Small intestine (tissue), 7 donors: ENCODE data around the gene GALNT7. TPM values are rescaled to one million over a fixed set of nuclear protein-coding genes. Genes with fewer than 3 reads are reported as not detected.

Experiments
- DNase-seq, 2 donors: peaks; one replicate each; pipeline versions ENCODE4 v3.0.0 to v3.0.0-alpha.2; 2013
- FAIRE-seq: peaks from 2 replicates; lab custom pipeline; 2012; peaks lifted over from hg19 to GRCh38; lab: Jason Lieb, UNC
- H3K27ac ChIP-seq, 3 donors: one replicate each; pipeline ENCODE4 v1.5.1; 2013; ENCODE audit warnings: low read length in 2 of 3, mild to moderate bottlenecking in 2 of 3, control low read depth in 1 of 3, inconsistent platforms in 1 of 3, low read depth in 1 of 3, moderate library complexity in 1 of 3
- H3K27me3 ChIP-seq, 3 donors: one replicate each; pipeline ENCODE4 v1.6.1; 2013; ENCODE audit warnings: low read length in 3 of 3, inconsistent platforms in 1 of 3; ENCODE audit not compliant: control insufficient read depth in 3 of 3, insufficient read depth in 3 of 3
- H3K36me3 ChIP-seq, 3 donors: one replicate each; pipeline ENCODE4 v1.6.1; 2013; ENCODE audit warnings: low read length in 3 of 3, inconsistent platforms in 1 of 3, low read depth in 1 of 3, mild to moderate bottlenecking in 1 of 3, moderate library complexity in 1 of 3; ENCODE audit not compliant: control insufficient read depth in 3 of 3, insufficient read depth in 2 of 3
- H3K4me1 ChIP-seq, 3 donors: one replicate each; pipeline ENCODE4 v1.6.1; 2013; ENCODE audit warnings: low read length in 2 of 3, inconsistent platforms in 1 of 3, low read depth in 1 of 3, mild to moderate bottlenecking in 1 of 3, moderate library complexity in 1 of 3; ENCODE audit not compliant: control insufficient read depth in 3 of 3, insufficient read depth in 2 of 3
- H3K4me3 ChIP-seq, 3 donors: one replicate each; pipeline ENCODE4 v1.5.1; 2013; ENCODE audit warnings: low read length in 3 of 3, control low read depth in 1 of 3, inconsistent platforms in 1 of 3, low read depth in 1 of 3, mild to moderate bottlenecking in 1 of 3, moderate library complexity in 1 of 3
- H3K9me3 ChIP-seq, 2 donors: one replicate each; pipeline ENCODE4 v1.6.1; 2013; ENCODE audit warnings: low read depth in 1 of 2, low read length in 1 of 2; ENCODE audit not compliant: control insufficient read depth in 2 of 2, insufficient read depth in 1 of 2
- WGBS, 3 donors: extraction: QIAGEN DNeasy Blood & Tissue Kit; methylation state at CpG; one replicate each; pipeline ENCODE4 v1.1.7; 2013; 5-methylcytosine and 5-hydroxymethylcytosine counted together
- polyA plus RNA-seq, 4 donors: library from polyadenylated mRNA; stranded (reverse) in 3 of 4; unstranded in 1 of 4; fragments of 200-250 nt in 3 of 4; fragments of 120-200 nt in 1 of 4; gene quantifications; one replicate each; pipeline versions ENCODE4 v1.2.1 to v1.2.3, GENCODE V29; 2013
- donor health status: healthy with polysubstance abuse.
- donor health status: control.
- donor health status: control.
- donor health status: Bipolar disorder and iron deficiency.
- donor health status: healthy.

Gene GALNT7
- polyA plus RNA-seq, 4 donors: 10.0 to 58.4 (median 19.5) TPM

DNA sequence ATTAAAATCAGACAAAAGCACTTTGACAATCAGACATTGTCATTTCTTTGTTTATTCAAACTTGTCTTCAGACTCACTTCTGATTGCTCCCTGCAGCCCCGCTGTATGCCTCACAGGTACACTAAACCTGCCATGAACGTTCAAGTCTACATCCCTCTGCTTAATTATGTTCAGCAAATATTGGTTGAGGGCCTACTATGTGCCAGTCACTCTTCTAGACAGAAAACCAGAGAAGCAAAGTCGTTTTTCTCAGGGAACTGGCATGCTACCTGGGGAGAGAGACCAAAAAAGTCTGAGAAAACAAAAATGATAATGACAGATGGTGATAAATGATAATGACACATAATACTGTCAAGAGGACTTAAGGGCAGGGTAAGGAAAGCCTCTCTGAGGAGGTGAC, 146.1 kb downstream of the GALNT7 start:
- Histone ChIP-seq H3K36me3 (peaks cover 0 to 22% (median 12%) of the 10 kb centered on the region in 3 donors), H3K9me3 (no peaks in the 10 kb centered on the region), H3K27ac (no peak overlapping the region), H3K27me3 (no peaks in the 10 kb centered on the region), H3K4me3 (no peak overlapping the region), H3K4me1 (no peaks in the 10 kb centered on the region)
- DNase-seq (no peak), FAIRE-seq (no peak)
- 83 to 89% (median 85%) methylated on average over 3 of the region's 3 CpGs for WGBS, 3 donors

DNA sequence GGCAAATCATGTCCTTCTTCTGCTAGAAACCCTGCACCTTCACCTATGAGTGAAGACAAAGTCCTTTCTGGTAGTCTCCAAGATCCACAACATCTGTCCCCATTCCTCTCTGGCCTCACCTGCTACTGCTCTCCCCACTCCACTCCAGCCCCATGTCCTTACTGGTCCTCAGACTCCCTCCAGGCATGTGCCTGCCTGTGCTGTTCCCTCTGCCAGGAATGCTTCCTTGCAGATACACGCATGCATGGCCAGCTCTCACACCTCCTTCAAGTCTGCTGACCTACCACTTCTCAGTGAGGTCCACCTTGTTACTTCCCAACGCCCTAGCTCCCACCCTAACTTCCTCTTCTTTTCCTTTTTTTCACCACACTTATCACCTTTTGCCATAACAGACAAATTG, 147.4 kb downstream of the GALNT7 start:
- no peak for DNase-seq
- Histone ChIP-seq H3K27me3 (no peaks in the 10 kb centered on the region), H3K4me1 (no peaks in the 10 kb centered on the region), H3K4me3 (no peak overlapping the region), H3K36me3 (peaks cover 0 to 16% (median 13%) of the 10 kb centered on the region in 3 donors), H3K9me3 (no peaks in the 10 kb centered on the region), H3K27ac (no peak overlapping the region)
- no peak for FAIRE-seq
- 71 to 86% (median 85%) methylated on average over 2 of the region's 2 CpGs for WGBS, 3 donors

DNA sequence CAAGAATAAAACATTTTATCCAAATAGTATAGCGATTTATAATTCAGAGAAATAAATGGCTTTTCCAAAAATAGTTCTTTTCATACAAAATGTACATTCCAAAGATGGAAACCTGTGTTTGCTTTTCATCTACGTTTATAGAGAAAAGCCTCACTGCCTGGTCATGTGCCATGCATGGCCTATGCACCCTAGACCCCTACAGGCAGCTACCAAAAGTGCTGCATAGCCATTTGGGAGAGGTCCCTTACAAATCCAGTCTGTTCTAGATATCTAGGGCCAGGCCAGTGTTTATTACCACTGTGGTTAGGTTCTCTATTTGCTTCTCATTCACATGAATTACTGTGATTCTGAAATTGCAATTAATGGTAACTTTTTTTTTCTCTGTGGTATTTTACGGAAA, 148.4 kb downstream of the GALNT7 start:
- DNase-seq (no peak), FAIRE-seq (no peak)
- Histone ChIP-seq H3K4me3 (no peak overlapping the region), H3K27ac (no peak overlapping the region), H3K27me3 (no peaks in the 10 kb centered on the region), H3K36me3 (peaks cover 0 to 16% (median 14%) of the 10 kb centered on the region in 3 donors), H3K9me3 (no peaks in the 10 kb centered on the region), H3K4me1 (no peaks in the 10 kb centered on the region)
- 78 to 90% (median 85%) methylated on average over 3 of the region's 3 CpGs for WGBS, 3 donors

DNA sequence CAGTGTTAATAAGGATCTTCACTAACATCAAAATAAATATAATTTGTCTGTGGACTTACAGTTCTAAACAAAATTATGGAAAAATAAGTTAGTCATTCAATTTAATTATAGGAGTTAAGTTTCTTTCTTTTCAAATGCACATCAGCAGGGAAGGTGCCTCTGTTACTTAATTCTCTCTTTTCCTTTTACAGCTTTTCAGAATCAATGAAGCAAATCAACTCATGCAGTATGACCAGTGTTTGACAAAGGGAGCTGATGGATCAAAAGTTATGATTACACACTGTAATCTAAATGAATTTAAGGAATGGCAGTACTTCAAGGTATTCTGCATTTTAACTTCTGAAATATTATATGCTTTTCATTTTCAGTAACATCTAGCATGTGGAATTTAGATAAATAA, 149.6 kb downstream of the GALNT7 start:
- Histone ChIP-seq H3K27ac (no peak overlapping the region), H3K4me1 (no peaks in the 10 kb centered on the region), H3K4me3 (no peak overlapping the region), H3K27me3 (no peaks in the 10 kb centered on the region), H3K9me3 (no peaks in the 10 kb centered on the region), H3K36me3 (peaks cover 0 to 19% (median 11%) of the 10 kb centered on the region in 3 donors)
- no peak for DNase-seq
- FAIRE-seq: no peak

DNA sequence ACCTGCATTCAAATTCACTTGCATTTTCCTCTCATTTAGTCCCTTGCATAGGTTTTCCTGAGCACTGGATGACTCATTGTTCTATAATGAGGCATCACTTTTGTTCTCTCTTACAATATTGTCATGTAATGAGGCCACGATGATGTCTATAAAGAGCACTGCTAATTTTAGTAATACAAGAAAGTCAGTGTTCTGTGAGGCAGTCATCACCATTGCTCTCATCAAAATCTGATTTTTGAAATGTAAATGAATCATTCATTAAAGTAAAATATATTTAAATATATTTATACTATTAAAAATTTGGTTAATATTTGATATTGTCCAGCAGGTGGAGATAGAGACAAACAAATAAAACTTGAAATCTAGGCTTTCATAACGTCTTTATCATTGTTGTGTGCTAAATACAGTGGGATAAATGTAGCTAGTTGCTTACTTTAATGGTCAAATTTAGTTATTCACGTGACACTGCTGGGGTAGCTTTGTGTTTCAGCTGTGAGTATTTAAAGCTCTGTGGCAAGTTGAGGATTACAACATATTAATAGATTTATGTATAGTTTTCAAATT, 150.1 kb downstream of the GALNT7 start:
- Histone ChIP-seq H3K4me3 (no peak overlapping the region), H3K27me3 (no peaks in the 10 kb centered on the region), H3K36me3 (peaks cover 0 to 19% (median 11%) of the 10 kb centered on the region in 3 donors), H3K27ac (no peak overlapping the region), H3K9me3 (no peaks in the 10 kb centered on the region), H3K4me1 (no peaks in the 10 kb centered on the region)
- FAIRE-seq (peak; percentile 83), DNase-seq (peak; percentile 16 to 33)
- WGBS, 3 donors: 27 to 28% (median 28%) methylated on average over 3 of the region's 3 CpGs

DNA sequence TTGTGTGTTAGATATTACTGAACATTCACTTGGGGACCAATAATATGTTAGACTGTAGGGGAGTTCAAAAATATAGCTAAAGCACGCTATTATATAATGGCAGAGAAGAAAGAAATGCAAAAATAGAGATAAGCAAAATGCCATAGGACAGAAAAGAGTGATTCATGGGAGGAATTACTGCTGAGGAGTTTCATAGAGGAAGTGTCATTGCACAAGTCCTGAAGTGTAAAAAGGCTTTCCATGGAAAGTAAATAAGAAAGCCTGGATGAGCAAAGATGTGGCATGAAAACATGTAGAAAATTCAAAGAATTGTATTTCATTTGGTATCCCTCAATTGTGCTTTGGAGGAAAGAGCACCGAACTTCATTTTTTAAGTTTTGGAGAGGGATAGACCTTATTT, 151.1 kb downstream of the GALNT7 start:
- H3K4me3 ChIP-seq: no peak overlapping the region
- H3K36me3 ChIP-seq: peaks cover 0 to 19% (median 8%) of the 10 kb centered on the region in 3 donors
- H3K27ac ChIP-seq: no peak overlapping the region
- no peaks in the 10 kb centered on the region for H3K27me3 ChIP-seq
- WGBS, 3 donors: 88 to 90% (median 90%) methylated on average over 2 of the region's 2 CpGs
- no peak for DNase-seq
- no peaks in the 10 kb centered on the region for H3K4me1 ChIP-seq
- H3K9me3 ChIP-seq: no peaks in the 10 kb centered on the region
- no peak for FAIRE-seq

DNA sequence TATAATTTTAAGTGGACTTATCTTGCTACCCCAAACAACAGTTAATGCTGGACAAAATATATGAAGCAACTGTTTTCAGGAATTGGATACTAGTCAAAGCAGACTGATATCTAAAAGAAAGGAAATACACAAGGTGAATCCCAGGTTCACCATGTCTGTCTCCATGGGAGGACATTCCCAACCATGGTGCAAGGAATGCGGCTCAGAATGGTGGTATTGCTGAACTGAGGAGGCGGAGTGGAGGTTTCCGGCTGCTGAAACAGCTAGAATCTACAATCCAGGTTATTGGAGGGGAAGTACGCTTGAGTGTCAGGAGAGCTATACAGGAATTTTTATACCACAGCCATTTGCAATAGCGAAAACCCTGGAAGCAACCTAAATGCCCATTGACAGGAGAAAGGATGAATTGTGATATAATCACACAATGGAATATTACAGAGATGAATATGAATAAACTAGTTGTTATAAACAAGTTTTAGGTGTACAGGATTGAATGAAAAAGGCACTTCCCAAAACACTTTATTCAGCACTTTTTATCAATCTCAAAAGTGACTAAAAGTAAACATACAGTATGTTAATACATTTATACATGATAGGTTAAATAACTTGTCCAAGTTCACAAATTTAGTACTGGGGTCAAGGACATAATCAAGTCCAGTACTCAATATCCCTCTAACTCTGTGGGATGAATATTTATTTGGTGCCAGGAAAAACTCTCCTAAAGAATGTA, 156.6 kb downstream of the GALNT7 start:
- no peaks in the 10 kb centered on the region for H3K9me3 ChIP-seq
- no peak overlapping the region for H3K27ac ChIP-seq
- no peak overlapping the region for H3K4me3 ChIP-seq
- FAIRE-seq: no peak
- H3K36me3 ChIP-seq: peaks cover 0 to 7% (median 7%) of the 10 kb centered on the region in 3 donors
- H3K4me1 ChIP-seq: no peaks in the 10 kb centered on the region
- no peaks in the 10 kb centered on the region for H3K27me3 ChIP-seq
- no peak for DNase-seq
- WGBS, 3 donors: 95 to 98% (median 97%) methylated on average over 5 of the region's 5 CpGs

DNA sequence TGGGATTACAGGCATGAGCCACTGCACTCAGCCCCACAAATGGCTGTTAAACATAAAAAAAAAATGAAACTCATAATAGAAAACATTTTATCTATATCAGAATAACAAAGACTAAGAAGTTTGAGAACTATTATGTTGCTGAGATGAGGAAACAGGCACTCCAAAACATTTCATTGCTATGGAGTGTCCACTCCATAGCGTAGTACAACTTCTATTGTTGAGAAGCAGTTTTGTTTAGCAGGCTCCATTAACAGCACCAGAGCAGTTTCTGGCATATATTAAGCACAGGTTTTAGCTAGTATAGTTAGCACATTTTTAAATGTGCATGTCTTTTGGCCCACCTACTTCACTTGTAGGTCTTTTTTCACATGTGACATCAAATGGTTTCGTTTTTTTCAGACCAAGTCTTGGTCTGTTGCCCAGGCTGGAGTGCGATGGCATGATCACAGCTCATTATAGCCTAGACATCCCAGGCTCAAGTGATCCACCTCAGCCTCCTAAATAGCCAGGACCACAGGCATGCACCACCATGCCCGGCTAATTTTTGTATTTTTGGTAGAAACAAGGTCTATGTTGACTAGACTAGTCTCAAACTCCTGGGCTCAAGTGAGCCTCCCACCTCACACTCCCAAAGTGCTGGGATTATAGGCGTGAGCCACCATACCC, 159.8 kb downstream of the GALNT7 start:
- Histone ChIP-seq H3K36me3 (peaks cover 0 to 12% (median 0%) of the 10 kb centered on the region in 3 donors), H3K27ac (no peak overlapping the region), H3K27me3 (no peaks in the 10 kb centered on the region), H3K4me1 (peaks cover 0 to 4% (median 2%) of the 10 kb centered on the region in 3 donors), H3K9me3 (no peaks in the 10 kb centered on the region), H3K4me3 (no peak overlapping the region)
- FAIRE-seq: no peak
- no peak for DNase-seq
- 90 to 94% (median 92%) methylated on average over 5 of the region's 5 CpGs for WGBS, 3 donors
